ENCODE data around the gene FRMD8. TPM values are rescaled to one million over a fixed set of nuclear protein-coding genes. Genes with fewer than 3 reads are reported as not detected.
A peak's percentile ranks its signal among the peaks of the same experiment; 100 is the strongest.

The FRMD8 gene
- total and polyA plus RNA-seq, 9 of the 15 experiments (the other 6 are each of a cell fraction or from before 2014, with no cell fraction given), result 4.5 to 54.5 (median 15.8) TPM

DNA sequence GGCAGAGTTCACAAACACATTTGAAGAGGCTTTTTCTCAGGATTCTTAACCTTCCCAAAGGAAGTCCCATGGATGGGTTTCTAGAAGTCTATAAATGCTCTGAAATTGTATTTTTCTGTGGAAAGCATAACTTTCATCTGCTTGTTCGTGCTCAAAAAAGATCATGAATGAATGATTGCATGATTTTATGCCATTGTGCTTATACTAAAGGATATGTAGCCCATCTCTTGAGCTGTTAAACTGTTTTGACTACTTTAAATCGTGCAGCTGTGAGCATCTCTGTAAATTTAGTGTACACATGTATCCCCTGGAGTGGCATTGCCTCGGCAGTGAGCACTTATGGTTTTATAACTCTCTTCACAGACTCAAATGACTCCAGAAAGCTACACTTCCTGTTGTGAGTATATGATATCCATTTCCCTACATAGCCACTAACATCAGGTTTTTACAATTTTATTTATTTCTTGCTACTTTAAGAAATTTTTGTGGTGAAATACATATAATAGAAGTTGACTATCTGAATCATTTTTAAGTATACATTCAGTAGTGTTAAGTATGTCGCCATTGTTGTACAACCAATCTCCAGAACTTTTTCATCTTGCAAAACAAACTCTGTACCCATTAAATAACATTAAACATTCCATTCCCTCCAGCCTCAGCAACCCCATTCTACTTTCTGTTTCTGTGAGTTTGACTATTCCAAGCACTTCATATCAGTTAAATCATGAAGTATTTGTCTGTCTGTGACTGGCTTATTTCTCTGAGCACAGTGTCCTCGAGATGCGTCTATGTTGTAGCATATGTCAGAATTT lies 44.2 kb downstream of the FRMD8 start (continued):
- TF ChIP-seq FOXO4 (CRISPR knock-in tag; IDR thresholded peaks at IDR 0.05) (no peak), ZNF584 (CRISPR knock-in tag; IDR thresholded peaks at IDR 0.05; ENCODE audit: low read depth) (no peak), CREB1 (IDR thresholded peaks at IDR 0.05) (no peak), CREB1 (CRISPR knock-in tag; IDR thresholded peaks at IDR 0.05) (no peak), SFPQ (IDR thresholded peaks at IDR 0.05; ENCODE audit: low read depth, low read length) (peak; percentile 47; the same call in 1 of the 2 replicates), RBM25 (IDR thresholded peaks at IDR 0.05; ENCODE audit: low read depth, low read length, severe bottlenecking) (peak; percentile 93), ZNF384 (IDR thresholded peaks at IDR 0.05; ENCODE audit: low read depth, low read length) (no peak), ZNF165 (CRISPR knock-in tag; IDR thresholded peaks at IDR 0.05; ENCODE audit: borderline replicate concordance) (no peak), POLR2AphosphoS5 (IDR thresholded peaks at IDR 0.05; ENCODE audit: control insufficient read depth, insufficient read depth, low read depth, low read length) (no peak), ZBTB9 (CRISPR knock-in tag; IDR thresholded peaks at IDR 0.05) (peak; percentile 21; the same call in 1 of the 2 replicates), KDM4B (IDR thresholded peaks at IDR 0.05; ENCODE audit: borderline replicate concordance in 2 of 2, low read depth in 1 of 2) (no peak), ID3 (CRISPR knock-in tag; IDR thresholded peaks at IDR 0.05) (no peak), ID3 (tag; IDR thresholded peaks at IDR 0.05) (no peak)
- TF ChIP-seq, protein P1, sequence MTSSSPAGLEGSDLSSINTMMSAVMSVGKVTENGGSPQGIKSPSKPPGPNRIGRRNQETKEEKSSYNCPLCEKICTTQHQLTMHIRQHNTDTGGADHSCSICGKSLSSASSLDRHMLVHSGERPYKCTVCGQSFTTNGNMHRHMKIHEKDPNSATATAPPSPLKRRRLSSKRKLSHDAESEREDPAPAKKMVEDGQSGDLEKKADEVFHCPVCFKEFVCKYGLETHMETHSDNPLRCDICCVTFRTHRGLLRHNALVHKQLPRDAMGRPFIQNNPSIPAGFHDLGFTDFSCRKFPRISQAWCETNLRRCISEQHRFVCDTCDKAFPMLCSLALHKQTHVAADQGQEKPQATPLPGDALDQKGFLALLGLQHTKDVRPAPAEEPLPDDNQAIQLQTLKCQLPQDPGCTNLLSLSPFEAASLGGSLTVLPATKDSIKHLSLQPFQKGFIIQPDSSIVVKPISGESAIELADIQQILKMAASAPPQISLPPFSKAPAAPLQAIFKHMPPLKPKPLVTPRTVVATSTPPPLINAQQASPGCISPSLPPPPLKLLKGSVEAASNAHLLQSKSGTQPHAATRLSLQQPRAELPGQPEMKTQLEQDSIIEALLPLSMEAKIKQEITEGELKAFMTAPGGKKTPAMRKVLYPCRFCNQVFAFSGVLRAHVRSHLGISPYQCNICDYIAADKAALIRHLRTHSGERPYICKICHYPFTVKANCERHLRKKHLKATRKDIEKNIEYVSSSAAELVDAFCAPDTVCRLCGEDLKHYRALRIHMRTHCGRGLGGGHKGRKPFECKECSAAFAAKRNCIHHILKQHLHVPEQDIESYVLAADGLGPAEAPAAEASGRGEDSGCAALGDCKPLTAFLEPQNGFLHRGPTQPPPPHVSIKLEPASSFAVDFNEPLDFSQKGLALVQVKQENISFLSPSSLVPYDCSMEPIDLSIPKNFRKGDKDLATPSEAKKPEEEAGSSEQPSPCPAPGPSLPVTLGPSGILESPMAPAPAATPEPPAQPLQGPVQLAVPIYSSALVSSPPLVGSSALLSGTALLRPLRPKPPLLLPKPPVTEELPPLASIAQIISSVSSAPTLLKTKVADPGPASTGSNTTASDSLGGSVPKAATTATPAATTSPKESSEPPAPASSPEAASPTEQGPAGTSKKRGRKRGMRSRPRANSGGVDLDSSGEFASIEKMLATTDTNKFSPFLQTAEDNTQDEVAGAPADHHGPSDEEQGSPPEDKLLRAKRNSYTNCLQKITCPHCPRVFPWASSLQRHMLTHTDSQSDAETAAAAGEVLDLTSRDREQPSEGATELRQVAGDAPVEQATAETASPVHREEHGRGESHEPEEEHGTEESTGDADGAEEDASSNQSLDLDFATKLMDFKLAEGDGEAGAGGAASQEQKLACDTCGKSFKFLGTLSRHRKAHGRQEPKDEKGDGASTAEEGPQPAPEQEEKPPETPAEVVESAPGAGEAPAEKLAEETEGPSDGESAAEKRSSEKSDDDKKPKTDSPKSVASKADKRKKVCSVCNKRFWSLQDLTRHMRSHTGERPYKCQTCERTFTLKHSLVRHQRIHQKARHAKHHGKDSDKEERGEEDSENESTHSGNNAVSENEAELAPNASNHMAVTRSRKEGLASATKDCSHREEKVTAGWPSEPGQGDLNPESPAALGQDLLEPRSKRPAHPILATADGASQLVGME (CRISPR knock-in tag; IDR thresholded peaks at IDR 0.05), result no peak

All from K562 (cell line).